SH-SY5Y (cell line): ENCODE results near the gene MAPKAPK3.

ENCODE experiments used
- GATA2 ChIP-seq: IDR thresholded peaks from 2 replicates; pipeline ENCODE4 v1.6.1; 2011; ENCODE audit warnings: mild to moderate bottlenecking, low read depth, low read length
- GATA3 ChIP-seq: IDR thresholded peaks from 2 replicates; pipeline ENCODE4 v1.6.1; 2011; ENCODE audit warnings: low read depth, mild to moderate bottlenecking, low read length, moderate library complexity

- TF ChIP-seq GATA2, result no peak; the same call in 1 of the 2 replicates
- no peak for TF ChIP-seq GATA3
Observed at GRCh38 chr3:50627407-50628051, 10.6 kb downstream of the MAPKAPK3 start.
